ENCODE data around the gene FAM234B.

The FAM234B gene

GRCh38 chr12:13119826-13120225 is 75.6 kb downstream of the FAM234B start:
- DNase-seq (ENCODE audit: low read depth) = no peak

- no peak for DNase-seq (ENCODE audit: low read depth)
These were observed 76.2 kb downstream of the FAM234B start for GRCh38 chr12:13120413-13120812.

GRCh38 chr12:13121568-13121967 is 77.4 kb downstream of the FAM234B start:
- no peak for DNase-seq (ENCODE audit: low read depth)

- no peak for DNase-seq (ENCODE audit: low read depth)
These were observed 80.7 kb downstream of the FAM234B start for GRCh38 chr12:13124656-13125505.

GRCh38 chr12:13125996-13126395 is 81.8 kb downstream of the FAM234B start:
- DNase-seq (ENCODE audit: low read depth) = no peak

GRCh38 chr12:13126494-13126893 is 82.3 kb downstream of the FAM234B start:
- DNase-seq (ENCODE audit: low read depth) = no peak

GRCh38 chr12:13127444-13127843 is 83.3 kb downstream of the FAM234B start:
- no peak for DNase-seq (ENCODE audit: low read depth)

GRCh38 chr12:13128291-13128965 is 84.2 kb downstream of the FAM234B start:
- DNase-seq (ENCODE audit: low read depth) = no peak

- no peak for DNase-seq (ENCODE audit: low read depth)
These were observed 86.8 kb downstream of the FAM234B start for GRCh38 chr12:13130981-13131380.

Data from activated T-helper 9 cell treated with anti-CD3 and anti-CD28 coated beads, Interleukin-2, amount 50 U/mL, for 16 hours (primary cell).